ES-I3 (cell line): ENCODE data around the gene ARHGAP10.

Experiments
- H3K36me3 ChIP-seq: 2 replicates; pipeline ENCODE4 v1.6.1; 2013; ENCODE audit warnings: mild to moderate bottlenecking, low read length, control low read depth, moderate library complexity; ENCODE audit not compliant: insufficient read depth
- H3K4me1 ChIP-seq: 2 replicates; pipeline ENCODE4 v1.6.1; 2013; ENCODE audit warnings: mild to moderate bottlenecking, control low read depth, low read length; ENCODE audit not compliant: insufficient read depth
- H3K9ac ChIP-seq: 2 replicates; pipeline ENCODE4 v1.6.1; 2013; ENCODE audit warnings: low read depth, mild to moderate bottlenecking, low read length, moderate library complexity
- H3K9me3 ChIP-seq: 2 replicates; pipeline ENCODE4 v1.6.1; 2013; ENCODE audit warnings: mild to moderate bottlenecking, low read length, moderate library complexity; ENCODE audit not compliant: control insufficient read depth, insufficient read depth

The ARHGAP10 gene

GRCh38 chr4:147741190-147741788 lies 9.4 kb downstream of the ARHGAP10 start:
- H3K9ac ChIP-seq, result no peak overlapping the region
- H3K9me3 ChIP-seq, result no peaks in the 10 kb centered on the region
- H3K36me3 ChIP-seq, result no peaks in the 10 kb centered on the region
- peaks cover 23% of the 10 kb centered on the region for H3K4me1 ChIP-seq

GRCh38 chr4:147747787-147748454 lies 16.0 kb downstream of the ARHGAP10 start:
- H3K4me1 ChIP-seq, result no peaks in the 10 kb centered on the region
- no peak overlapping the region for H3K9ac ChIP-seq
- H3K9me3 ChIP-seq, result no peaks in the 10 kb centered on the region
- H3K36me3 ChIP-seq, result no peaks in the 10 kb centered on the region

- H3K4me1 ChIP-seq, result peaks cover 11% of the 10 kb centered on the region
- H3K9ac ChIP-seq, result no peak overlapping the region
- H3K36me3 ChIP-seq, result no peaks in the 10 kb centered on the region
- H3K9me3 ChIP-seq, result no peaks in the 10 kb centered on the region
Measured at GRCh38 chr4:147749811-147750321, 18.0 kb downstream of the ARHGAP10 start.

- H3K36me3 ChIP-seq, result no peaks in the 10 kb centered on the region
- H3K9me3 ChIP-seq, result no peaks in the 10 kb centered on the region
- no peak overlapping the region for H3K9ac ChIP-seq
- H3K4me1 ChIP-seq, result peaks cover 11% of the 10 kb centered on the region
Measured at GRCh38 chr4:147753047-147753446, 21.2 kb downstream of the ARHGAP10 start.

- Histone ChIP-seq H3K36me3 (no peaks in the 10 kb centered on the region), H3K9me3 (no peaks in the 10 kb centered on the region), H3K9ac (no peak overlapping the region), H3K4me1 (peaks cover 11% of the 10 kb centered on the region)
Measured at GRCh38 chr4:147754037-147754445, 22.2 kb downstream of the ARHGAP10 start.

- Histone ChIP-seq H3K4me1 (peaks cover 11% of the 10 kb centered on the region), H3K36me3 (no peaks in the 10 kb centered on the region), H3K9ac (no peak overlapping the region), H3K9me3 (no peaks in the 10 kb centered on the region)
Measured at GRCh38 chr4:147755561-147756295, 23.8 kb downstream of the ARHGAP10 start.

GRCh38 chr4:147756417-147756816 lies 24.5 kb downstream of the ARHGAP10 start:
- Histone ChIP-seq H3K4me1 (peaks cover 11% of the 10 kb centered on the region), H3K9ac (no peak overlapping the region), H3K9me3 (no peaks in the 10 kb centered on the region), H3K36me3 (no peaks in the 10 kb centered on the region)

- no peaks in the 10 kb centered on the region for H3K9me3 ChIP-seq
- no peaks in the 10 kb centered on the region for H3K36me3 ChIP-seq
- no peaks in the 10 kb centered on the region; the same call in 1 of the 2 replicates for H3K4me1 ChIP-seq
Measured at GRCh38 chr4:147760176-147760575, 28.3 kb downstream of the ARHGAP10 start.

GRCh38 chr4:147760695-147761094 lies 28.8 kb downstream of the ARHGAP10 start:
- no peak overlapping the region for H3K9ac ChIP-seq
- H3K4me1 ChIP-seq, result no peaks in the 10 kb centered on the region
- no peaks in the 10 kb centered on the region for H3K36me3 ChIP-seq
- no peaks in the 10 kb centered on the region for H3K9me3 ChIP-seq

More at GRCh38 chr4:147760176-147760575, 28.3 kb downstream of the ARHGAP10 start:
- no peak overlapping the region for H3K9ac ChIP-seq

GRCh38 chr4:147761218-147761883 lies 29.5 kb downstream of the ARHGAP10 start:
- H3K9ac ChIP-seq, result no peak overlapping the region
- H3K4me1 ChIP-seq, result no peaks in the 10 kb centered on the region
- no peaks in the 10 kb centered on the region for H3K36me3 ChIP-seq
- no peaks in the 10 kb centered on the region for H3K9me3 ChIP-seq

- Histone ChIP-seq H3K4me1 (no peaks in the 10 kb centered on the region), H3K9me3 (no peaks in the 10 kb centered on the region), H3K9ac (no peak overlapping the region), H3K36me3 (no peaks in the 10 kb centered on the region)
Measured at GRCh38 chr4:147764337-147764736, 32.4 kb downstream of the ARHGAP10 start.

- H3K9ac ChIP-seq, result no peak overlapping the region
- no peaks in the 10 kb centered on the region for H3K9me3 ChIP-seq
- H3K4me1 ChIP-seq, result no peaks in the 10 kb centered on the region
- no peaks in the 10 kb centered on the region for H3K36me3 ChIP-seq
Measured at GRCh38 chr4:147765121-147765529, 33.2 kb downstream of the ARHGAP10 start.

GRCh38 chr4:147768113-147768512 lies 36.2 kb downstream of the ARHGAP10 start:
- Histone ChIP-seq H3K9ac (no peak overlapping the region), H3K4me1 (0 out of 2 replicates have a peak, but pooled peaks cover 3% of the 10 kb centered on the region), H3K9me3 (no peaks in the 10 kb centered on the region), H3K36me3 (no peaks in the 10 kb centered on the region)

- no peak overlapping the region for H3K9ac ChIP-seq
- H3K36me3 ChIP-seq, result no peaks in the 10 kb centered on the region
- H3K9me3 ChIP-seq, result no peaks in the 10 kb centered on the region
- 0 out of 2 replicates have a peak, but pooled peaks cover 3% of the 10 kb centered on the region for H3K4me1 ChIP-seq
Measured at GRCh38 chr4:147769386-147769785, 37.5 kb downstream of the ARHGAP10 start.
